Pancreas (tissue), 10 donors: ENCODE results near the gene TMEM217. TPM values are rescaled to one million over a fixed set of nuclear protein-coding genes. Genes with fewer than 3 reads are reported as not detected.
"Not testable (repeated sequence)": the region's sequence is repeated elsewhere in the genome, so short reads cannot be mapped to it uniquely, and the experiment has no call there.

ENCODE experiments used
- ATAC-seq, 4 donors: fragments of 200-7000 bp; cut with Tn5 transposase; one replicate each; pipeline versions ENCODE4 v1.8.0 to v1.9.1; 2020; ENCODE audit warnings: mild to moderate bottlenecking in 4 of 4, moderate library complexity in 4 of 4
- DNase-seq, 6 donors: peaks; one replicate each; pipeline ENCODE4 v3.0.0-alpha.2; 2020
- FAIRE-seq: peaks from 2 replicates; lab custom pipeline; 2012; peaks lifted over from hg19 to GRCh38; lab: Jason Lieb, UNC
- H3K27ac ChIP-seq, 4 donors: fragments of 200-600 bp; sonication (generic); 1 replicate in 3 of 4; 2 replicates in 1 of 4; pipeline versions ENCODE4 v1.5.0 to v1.8.0; 2020
- H3K27me3 ChIP-seq, 4 donors: fragments of 200-600 bp; one replicate each; pipeline ENCODE4 v1.8.0; 2021
- H3K36me3 ChIP-seq, 3 donors: fragments of 200-600 bp; sonication (generic) in 1 of 3; one replicate each; pipeline versions ENCODE4 v1.5.0 to v1.8.0; 2020 to 2021
- H3K4me1 ChIP-seq, 3 donors: fragments of 200-600 bp; one replicate each; pipeline ENCODE4 v1.8.0; 2021
- H3K4me3 ChIP-seq, 4 donors: fragments of 200-600 bp; sonication (generic) in 2 of 4; one replicate each; pipeline versions ENCODE4 v1.5.0 to v1.8.0; 2020 to 2021
- H3K9me3 ChIP-seq, 4 donors: fragments of 200-600 bp; one replicate each; pipeline ENCODE4 v1.8.0; 2021
- WGBS, 2 donors: extraction: QIAGEN DNeasy Blood & Tissue Kit; methylation state at CpG; one replicate each; pipeline ENCODE4 v1.1.7; 2013; 5-methylcytosine and 5-hydroxymethylcytosine counted together
- intact Hi-C, 3 donors: fragments of 100-400 bp; cut with DNase I; formaldehyde crosslinking; loops; one replicate each; pipeline versions ENCODE4 v1.11.1 to v1.14.2; 2022
- polyA plus RNA-seq, 2 donors: library from polyadenylated mRNA; stranded (reverse); fragments of 200-250 nt; gene quantifications; one replicate each; pipeline ENCODE4 v1.2.3, GENCODE V29; 2013
- total RNA-seq, 6 donors: library from RNA; stranded (reverse); fragmentation: NEBNext Ultra II Directional in 4 of 6; extraction: Animal tissue kit (Norgen Biotek cat#: 25700) in 4 of 6; gene quantifications; one replicate each; pipeline versions ENCODE4 v1.2.1 to v1.2.4, GENCODE V29; 2021 to 2023
- TF ChIP-seq, protein P1 (sequence below), 4 donors: fragments of 200-600 bp; sonication (generic) in 3 of 4; IDR thresholded peaks; one replicate each; pipeline versions ENCODE4 v1.5.0 to v1.8.0; 2021; ENCODE audit warnings: antibody characterized with exemption in 4 of 4
- donor health status: healthy with polysubstance abuse.
- donor health status: DM: no; HTN: no; CAD: no; lungs with moderate emphysema.
- donor health status: DM: no; HTN: no; CAD: no.
- donor health status: control.
- donor health status: control.
- donor health status: Bipolar disorder and iron deficiency.
- donor health status: DM: yes; HTN: yes; CAD: no.
- donor health status: DM: no; HTN: no; CAD: no.
- donor health status: DM: no; HTN: no; CAD: no.
- donor health status: DM: yes; HTN: yes; CAD: no.

Gene TMEM217
- total and polyA plus RNA-seq, 8 donors = 0.19 to 2.1 (median 1.3) TPM

DNA sequence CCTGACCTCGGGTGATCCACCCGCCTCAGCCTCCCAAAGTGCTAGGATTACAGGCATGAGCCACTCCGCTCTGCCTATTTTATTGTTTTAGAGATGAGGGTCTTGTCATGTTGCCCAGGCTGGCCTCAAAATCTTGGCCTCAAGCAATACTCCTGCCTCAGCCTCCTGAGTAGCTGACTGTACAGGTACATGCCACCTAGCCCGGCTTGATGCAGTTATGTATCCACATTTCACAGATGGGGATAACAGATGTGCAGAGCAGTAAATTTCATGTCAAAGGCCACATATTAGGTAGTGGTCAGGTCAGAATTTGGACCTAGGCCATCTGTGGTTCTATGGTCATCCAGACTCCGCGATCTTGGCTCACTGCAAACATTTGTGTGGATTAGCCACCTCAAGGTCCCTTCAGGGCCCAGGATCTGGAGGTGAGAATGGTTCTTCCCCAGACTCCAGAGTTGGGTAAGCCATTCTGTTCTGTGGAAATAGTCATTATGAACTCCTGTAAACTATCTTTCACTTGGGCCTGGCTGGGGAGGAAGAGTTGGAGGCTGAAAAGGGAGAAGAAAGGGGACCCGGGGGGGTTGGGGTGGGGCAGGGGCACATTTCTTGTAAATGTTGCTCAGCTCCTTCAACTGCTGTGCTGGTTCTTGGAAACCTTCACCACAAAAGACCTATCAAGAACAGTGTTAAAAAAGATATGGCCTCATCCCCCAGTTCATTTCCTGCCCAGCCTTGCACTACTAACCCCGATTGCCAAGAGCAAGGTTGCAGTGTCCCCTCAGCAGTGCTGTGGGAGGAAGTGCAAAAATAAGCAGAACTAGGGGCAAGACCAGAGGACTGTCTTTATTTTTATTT lies 75.0 kb downstream of the TMEM217 start:
- peak in 1 of 6 donors; percentile 37 for DNase-seq
- peak in 3 of 4 donors; percentile 47 to 79 (median 77) for ATAC-seq
- TF ChIP-seq, protein P1, sequence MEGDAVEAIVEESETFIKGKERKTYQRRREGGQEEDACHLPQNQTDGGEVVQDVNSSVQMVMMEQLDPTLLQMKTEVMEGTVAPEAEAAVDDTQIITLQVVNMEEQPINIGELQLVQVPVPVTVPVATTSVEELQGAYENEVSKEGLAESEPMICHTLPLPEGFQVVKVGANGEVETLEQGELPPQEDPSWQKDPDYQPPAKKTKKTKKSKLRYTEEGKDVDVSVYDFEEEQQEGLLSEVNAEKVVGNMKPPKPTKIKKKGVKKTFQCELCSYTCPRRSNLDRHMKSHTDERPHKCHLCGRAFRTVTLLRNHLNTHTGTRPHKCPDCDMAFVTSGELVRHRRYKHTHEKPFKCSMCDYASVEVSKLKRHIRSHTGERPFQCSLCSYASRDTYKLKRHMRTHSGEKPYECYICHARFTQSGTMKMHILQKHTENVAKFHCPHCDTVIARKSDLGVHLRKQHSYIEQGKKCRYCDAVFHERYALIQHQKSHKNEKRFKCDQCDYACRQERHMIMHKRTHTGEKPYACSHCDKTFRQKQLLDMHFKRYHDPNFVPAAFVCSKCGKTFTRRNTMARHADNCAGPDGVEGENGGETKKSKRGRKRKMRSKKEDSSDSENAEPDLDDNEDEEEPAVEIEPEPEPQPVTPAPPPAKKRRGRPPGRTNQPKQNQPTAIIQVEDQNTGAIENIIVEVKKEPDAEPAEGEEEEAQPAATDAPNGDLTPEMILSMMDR (IDR thresholded peaks at IDR 0.05) = no peak
- no peaks in the 10 kb centered on the region for H3K36me3 ChIP-seq
- no peak for FAIRE-seq
- no peaks in the 10 kb centered on the region for H3K9me3 ChIP-seq
- intact Hi-C loops = no loop called here
- no peak overlapping the region for H3K4me3 ChIP-seq
- H3K27ac ChIP-seq = peak overlapping the region in 1 of 4 donors; percentile 12
- no peaks in the 10 kb centered on the region for H3K4me1 ChIP-seq
- 75 to 76% methylated on average over 8 of the region's 8 CpGs for WGBS, 2 donors
- H3K27me3 ChIP-seq = no peaks in the 10 kb centered on the region

- H3K9me3 ChIP-seq, intact Hi-C loops, FAIRE-seq: not testable (repeated sequence)
Observed at GRCh38 chr6:37180610-37181009, 77.3 kb downstream of the TMEM217 start.

GRCh38 chr6:37180075-37180474 lies 77.9 kb downstream of the TMEM217 start:
- no peak for FAIRE-seq
- WGBS, 2 donors = 86 to 87% methylated on average over 2 of the region's 2 CpGs
- no peaks in the 10 kb centered on the region for H3K27me3 ChIP-seq
- intact Hi-C loops = no loop called here
- no peak overlapping the region for H3K4me3 ChIP-seq
- TF ChIP-seq, protein P1 (IDR thresholded peaks at IDR 0.05) = no peak
- ATAC-seq = no peak
- no peaks in the 10 kb centered on the region for H3K4me1 ChIP-seq
- peaks cover 0 to 6% (median 0%) of the 10 kb centered on the region in 3 donors for H3K36me3 ChIP-seq
- no peak overlapping the region for H3K27ac ChIP-seq
- no peak for DNase-seq
- no peaks in the 10 kb centered on the region for H3K9me3 ChIP-seq

More at GRCh38 chr6:37180610-37181009, 77.3 kb downstream of the TMEM217 start:
- DNase-seq, H3K36me3 ChIP-seq, H3K27me3 ChIP-seq, H3K4me1 ChIP-seq, H3K4me3 ChIP-seq, H3K27ac ChIP-seq, ATAC-seq: not testable (repeated sequence)
- WGBS, 2 donors = 92 to 98% methylated on average over 4 of the region's 4 CpGs

GRCh38 chr6:37177935-37178517 lies 79.9 kb downstream of the TMEM217 start:
- no peak overlapping the region for H3K27ac ChIP-seq
- ATAC-seq (no peak), DNase-seq (no peak), FAIRE-seq (no peak)
- H3K9me3 ChIP-seq = no peaks in the 10 kb centered on the region
- H3K4me3 ChIP-seq = no peak overlapping the region
- H3K27me3 ChIP-seq = no peaks in the 10 kb centered on the region
- TF ChIP-seq, protein P1 (IDR thresholded peaks at IDR 0.05) = no peak
- H3K4me1 ChIP-seq = peaks cover 0 to 4% (median 0%) of the 10 kb centered on the region in 3 donors
- intact Hi-C loops = loop anchor here in 1 of 3 donors (10.0 kb wide), 1 partner anchor 153 kb away; no protein-coding TSS in a partner anchor
- peaks cover 0 to 26% (median 14%) of the 10 kb centered on the region in 3 donors for H3K36me3 ChIP-seq
- WGBS, 2 donors = 80 to 85% methylated on average over 8 of the region's 8 CpGs

DNA sequence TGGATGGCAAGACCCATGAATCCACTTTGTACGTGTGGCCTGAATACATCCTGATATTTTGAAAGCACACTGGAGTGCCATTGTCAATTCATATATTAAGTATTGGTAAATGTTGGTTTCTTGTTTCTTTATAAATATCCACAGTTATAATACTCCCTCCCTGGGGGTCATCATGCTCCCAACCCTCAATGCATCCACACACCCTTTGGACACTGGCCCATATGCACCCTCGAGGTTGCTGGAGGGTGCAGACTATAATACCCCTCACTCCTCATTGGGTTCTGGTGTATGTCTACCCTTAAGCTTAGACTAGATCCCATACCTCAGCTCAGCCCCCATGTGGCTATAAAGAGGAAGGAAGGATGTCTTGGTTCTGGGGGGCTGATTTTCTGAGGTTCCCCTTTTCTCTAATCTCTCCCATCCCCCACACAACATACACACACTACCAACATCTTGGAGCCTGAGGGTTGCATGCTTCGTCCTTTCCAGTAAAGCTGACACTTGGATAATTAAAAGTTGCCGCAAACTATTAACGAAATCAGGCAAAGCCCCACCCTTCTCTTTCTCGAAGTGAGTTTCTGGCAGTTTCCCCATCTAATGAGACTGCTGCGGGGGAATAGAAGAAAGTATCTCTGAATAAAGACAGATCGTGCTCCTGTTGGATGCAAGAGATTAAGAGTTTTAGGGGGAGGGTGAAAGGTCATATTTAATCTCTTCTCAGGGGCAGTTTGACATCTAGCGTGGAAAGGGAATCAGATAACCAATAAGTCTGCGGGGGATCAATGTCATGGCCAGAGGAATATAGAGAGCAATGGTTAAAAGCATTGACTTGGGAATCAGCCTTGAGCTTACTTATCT lies 80.6 kb downstream of the TMEM217 start:
- no peaks in the 10 kb centered on the region for H3K9me3 ChIP-seq
- WGBS, 2 donors = 54 to 59% methylated on average over 10 of the region's 10 CpGs
- no peak for FAIRE-seq
- H3K27me3 ChIP-seq = no peaks in the 10 kb centered on the region
- peaks cover 0 to 29% (median 15%) of the 10 kb centered on the region in 3 donors for H3K36me3 ChIP-seq
- intact Hi-C loops = loop anchor here in 1 of 3 donors (10.0 kb wide), 1 partner anchor 153 kb away; no protein-coding TSS in a partner anchor
- H3K4me1 ChIP-seq = peaks cover 0 to 9% (median 6%) of the 10 kb centered on the region in 3 donors
- no peak overlapping the region for H3K4me3 ChIP-seq
- ATAC-seq = no peak
- no peak overlapping the region for H3K27ac ChIP-seq
- no peak for DNase-seq
- TF ChIP-seq, protein P1 (IDR thresholded peaks at IDR 0.05) = no peak
